HG03039 (cell line): ENCODE results near the gene ACTG1.

Source experiments
- ATAC-seq: cut with Tn5 transposase; IDR thresholded peaks from one replicate; pipeline ENCODE4 v1.9.1; 2021; ENCODE audit warnings: mild to moderate bottlenecking, moderate library complexity; ENCODE audit not compliant: unreplicated experiment

The ACTG1 gene

GRCh38 chr17:81482673-81483072 lies 29.9 kb downstream of the ACTG1 start:
- no peak for ATAC-seq

GRCh38 chr17:81481815-81482505 lies 30.6 kb downstream of the ACTG1 start:
- ATAC-seq, result no peak

GRCh38 chr17:81481073-81481799 lies 31.4 kb downstream of the ACTG1 start:
- no peak for ATAC-seq

DNA sequence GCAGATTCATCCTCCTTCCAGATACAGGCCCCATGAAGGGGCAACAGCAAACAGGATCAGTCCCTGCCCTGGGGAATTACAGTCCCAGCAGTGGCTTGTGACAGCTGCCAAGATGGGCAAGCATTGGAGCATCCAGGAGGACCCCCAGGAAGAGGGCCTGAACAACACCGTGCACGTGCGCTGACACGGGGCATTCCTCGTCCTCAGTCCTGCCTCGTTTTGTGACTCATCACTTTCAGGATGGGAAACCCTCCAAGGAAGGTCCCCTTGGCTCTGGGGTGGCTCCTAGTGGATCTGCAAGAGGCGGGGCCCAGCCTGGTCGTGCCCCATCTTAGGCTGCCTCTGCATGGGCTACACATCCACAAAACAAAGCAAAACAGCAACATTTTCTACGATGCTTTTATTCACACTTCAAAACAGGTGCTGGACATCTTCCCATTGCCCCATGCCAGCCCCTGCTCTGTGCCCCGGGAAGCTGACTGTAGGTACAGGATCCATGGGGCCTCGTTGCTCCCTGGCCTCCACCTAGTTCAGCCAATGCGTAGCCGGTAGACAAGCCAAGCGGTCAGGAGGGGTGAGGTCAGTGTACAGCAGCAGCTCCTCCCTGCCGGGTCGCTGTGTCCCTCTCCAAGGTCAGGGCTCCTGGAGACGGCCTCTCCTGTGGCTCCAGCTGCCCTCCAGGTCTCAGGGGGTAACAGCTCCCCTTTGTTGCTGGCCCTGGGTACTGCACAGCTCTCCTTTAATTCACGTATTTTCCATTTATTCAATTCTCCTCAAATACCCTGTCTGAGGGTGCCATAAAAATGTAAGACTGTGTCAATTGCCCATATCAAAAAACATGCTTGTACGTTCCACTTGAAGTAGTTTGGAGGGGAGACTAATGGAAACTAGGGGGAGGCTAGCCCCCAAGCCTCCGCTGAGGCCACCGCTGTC lies 32.2 kb downstream of the ACTG1 start:
- no peak for ATAC-seq

DNA sequence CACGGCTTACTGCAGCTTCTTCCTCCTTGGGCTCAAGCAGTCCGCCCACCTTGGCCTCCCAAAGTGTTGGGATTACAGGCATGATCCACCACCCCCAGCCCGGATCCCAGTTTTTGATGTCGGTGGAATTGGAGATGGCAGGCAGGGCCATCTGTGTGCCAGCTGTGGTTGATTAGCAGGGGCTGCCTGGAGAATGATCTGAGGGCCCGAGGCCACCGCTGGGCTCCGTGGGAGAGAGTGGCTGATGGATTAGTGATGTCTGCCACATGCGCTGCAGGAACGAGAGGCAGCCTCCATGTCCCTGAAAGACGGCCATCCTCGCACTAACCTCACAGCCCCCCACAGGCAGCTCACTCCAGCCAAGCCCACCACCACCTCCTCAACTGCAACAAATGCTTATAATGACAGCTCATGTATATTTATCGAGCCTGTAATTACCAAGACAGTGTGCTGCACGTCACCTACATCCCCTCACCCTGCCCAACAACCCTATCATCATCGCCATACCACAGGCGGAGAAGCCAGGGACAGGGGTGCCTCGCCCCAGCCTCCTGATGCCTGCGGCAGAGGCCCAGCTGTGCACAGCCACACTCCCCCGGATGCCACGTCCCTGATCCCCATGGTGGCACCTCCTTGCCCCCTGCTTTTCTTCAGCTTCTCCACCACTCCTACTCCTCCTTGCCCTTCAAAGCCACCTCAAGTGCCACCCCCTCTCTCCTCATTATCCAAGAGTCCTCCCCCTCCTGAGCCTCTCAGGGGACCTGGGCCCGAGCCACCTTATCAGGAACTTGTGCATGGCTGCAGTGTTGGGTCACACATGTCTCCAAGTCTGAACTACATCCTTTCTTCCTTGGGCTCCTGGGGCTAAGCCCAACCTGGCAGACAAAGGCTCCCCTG lies 33.2 kb downstream of the ACTG1 start:
- no peak for ATAC-seq

DNA sequence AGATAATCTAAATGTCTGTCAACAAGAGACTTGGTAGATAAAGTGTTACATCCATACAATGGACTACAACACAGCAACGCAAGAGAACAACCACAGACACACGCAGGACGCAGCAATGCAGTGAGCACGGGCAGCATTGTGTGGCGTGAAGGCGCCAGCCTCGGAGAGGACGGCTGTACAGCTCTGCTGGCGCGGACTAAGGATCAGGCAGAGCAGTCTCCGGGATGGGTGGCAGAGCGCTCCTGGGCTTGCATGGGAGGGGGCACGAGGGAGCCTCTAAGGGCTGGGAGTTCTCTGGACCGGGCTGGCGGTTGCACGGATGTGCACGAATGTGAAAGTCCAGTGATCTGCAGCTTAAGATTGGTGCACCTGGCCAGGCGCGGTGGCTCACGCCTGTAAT lies 34.5 kb downstream of the ACTG1 start:
- ATAC-seq, result no peak

GRCh38 chr17:81477173-81477572 lies 35.4 kb downstream of the ACTG1 start:
- no peak for ATAC-seq

GRCh38 chr17:81476635-81477034 lies 36.0 kb downstream of the ACTG1 start:
- ATAC-seq, result no peak

DNA sequence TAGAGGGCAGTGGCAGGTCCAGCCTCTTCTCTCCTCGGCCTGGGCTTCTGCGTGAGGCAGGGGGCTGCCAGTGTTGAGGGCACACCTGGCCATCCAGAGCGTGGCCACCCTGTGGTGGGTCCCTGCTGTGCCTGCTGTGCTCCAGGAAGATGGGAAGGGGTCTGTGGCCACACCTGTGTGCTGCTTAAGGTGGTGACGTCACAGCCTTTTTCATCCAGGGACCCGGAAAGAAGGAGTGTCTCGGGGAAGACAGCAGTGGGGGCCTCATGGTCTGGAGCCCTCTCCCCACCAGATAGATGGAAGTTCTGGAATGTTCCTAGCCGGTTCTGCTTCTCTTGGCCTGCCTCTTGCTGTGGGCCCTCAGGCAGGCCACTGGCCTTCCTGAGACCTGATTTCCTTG lies 36.5 kb downstream of the ACTG1 start:
- no peak for ATAC-seq

- ATAC-seq, result no peak
These were observed 37.6 kb downstream of the ACTG1 start for GRCh38 chr17:81474958-81475357.

DNA sequence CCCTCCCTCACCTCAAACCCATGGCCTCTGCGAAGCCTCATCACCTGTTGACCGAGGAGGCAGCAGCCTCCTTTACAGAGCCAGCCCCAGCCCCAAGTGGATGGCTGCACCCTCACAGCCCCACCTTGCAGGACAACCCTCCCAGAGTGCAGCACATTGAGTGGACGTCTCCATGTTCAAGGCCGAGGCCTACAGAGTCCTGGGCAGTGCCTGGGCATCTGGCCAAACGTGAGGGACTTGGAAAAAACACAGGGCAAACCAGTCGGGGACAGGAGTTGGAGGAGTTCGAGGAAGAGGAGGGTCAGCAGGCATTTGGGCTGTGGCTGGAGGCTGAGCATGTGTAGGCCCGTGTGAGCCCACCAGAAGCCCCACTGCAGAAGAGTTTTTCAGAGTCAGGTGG lies 39.6 kb downstream of the ACTG1 start:
- ATAC-seq, result no peak

- no peak for ATAC-seq
These were observed 40.7 kb downstream of the ACTG1 start for GRCh38 chr17:81471818-81472456.

DNA sequence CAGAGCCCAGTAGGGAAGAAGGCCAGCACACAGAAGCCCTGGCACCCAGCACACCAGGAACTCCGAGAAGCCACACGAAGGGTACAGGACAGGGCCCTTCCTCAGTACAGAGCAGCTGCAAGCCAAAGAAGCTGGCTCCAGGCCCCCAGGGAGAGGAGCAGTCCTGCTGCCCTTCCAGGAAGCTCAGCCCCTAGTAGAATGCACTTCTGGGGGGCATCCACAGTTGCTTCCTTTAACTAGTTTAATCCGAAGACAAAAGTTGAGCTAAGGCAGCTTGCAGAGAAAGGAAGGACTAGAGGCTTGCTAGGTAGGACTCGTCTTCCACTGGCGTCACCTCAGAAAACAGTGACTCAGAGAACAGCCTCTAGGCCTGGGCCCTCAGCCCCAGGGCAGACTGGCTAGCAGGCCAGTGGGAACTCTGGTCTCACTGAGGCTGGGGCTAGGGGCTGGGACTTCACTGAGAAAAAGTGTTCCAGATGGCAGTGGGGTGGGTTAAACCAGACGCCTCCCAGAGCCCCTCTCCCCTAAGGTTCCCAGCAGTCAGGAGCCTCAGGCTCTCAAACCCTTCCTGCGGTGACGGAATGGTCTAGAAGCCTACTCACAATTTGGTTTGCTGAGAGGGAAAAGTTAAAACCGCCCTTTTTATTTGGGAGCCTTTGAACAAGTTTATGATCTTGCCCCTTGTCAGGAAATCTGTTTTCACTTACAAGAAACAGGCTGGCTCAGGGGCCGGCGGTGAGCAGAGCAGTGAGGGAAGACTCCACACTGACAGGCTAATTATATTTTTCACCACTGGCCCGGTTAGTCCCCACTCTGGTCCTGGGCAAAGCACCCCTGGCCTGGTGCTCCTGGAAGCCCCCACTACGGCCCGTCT lies 41.4 kb downstream of the ACTG1 start:
- ATAC-seq, result no peak

GRCh38 chr17:81470270-81470943 lies 42.2 kb downstream of the ACTG1 start:
- no peak for ATAC-seq

DNA sequence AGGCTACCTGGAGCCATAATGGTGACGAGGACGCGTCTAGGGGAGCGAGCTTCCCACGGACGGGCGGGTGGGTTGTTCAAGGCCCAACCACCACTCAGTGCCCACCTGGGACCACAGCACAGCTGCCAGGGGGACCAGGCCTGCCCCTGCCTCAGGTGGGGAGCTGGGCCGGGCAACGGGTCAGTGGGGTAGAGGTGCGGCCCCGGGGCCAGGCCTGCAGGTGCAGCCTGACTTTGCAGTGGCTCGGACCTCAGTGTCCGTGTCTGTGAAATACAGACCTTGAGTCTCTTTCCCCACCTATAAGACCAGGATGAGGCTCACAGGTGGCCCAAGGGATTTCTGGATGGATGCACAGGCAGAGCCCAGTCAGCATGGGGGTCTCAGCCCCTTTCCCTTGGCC lies 43.3 kb downstream of the ACTG1 start:
- no peak for ATAC-seq

GRCh38 chr17:81468770-81469121 lies 43.9 kb downstream of the ACTG1 start:
- ATAC-seq, result no peak

- no peak for ATAC-seq
These were observed 44.4 kb downstream of the ACTG1 start for GRCh38 chr17:81468111-81468769.
